ENCODE results near the gene MUC3A.

DNA sequence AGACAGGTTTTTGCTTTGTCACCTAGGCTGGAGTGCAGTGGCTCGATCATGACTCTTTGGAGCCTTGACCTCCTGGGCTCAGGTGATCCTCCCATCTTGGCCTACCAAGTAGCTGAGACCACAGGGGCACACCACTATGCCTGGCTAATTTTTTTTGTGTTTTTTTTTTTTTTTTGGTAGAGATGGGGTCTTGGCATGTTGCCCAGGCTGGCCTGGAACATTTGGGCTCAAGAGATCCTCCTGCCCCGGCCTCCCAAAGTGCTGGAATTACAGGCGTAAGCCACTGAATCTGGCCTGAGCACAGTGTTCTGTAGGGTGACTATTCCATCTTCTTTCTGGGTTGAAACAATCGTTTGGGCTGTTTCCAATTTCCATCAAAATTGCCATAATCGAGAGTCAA is 1.5 kb upstream of the MUC3A start:
- no peak for TF ChIP-seq EP300 (IDR thresholded peaks at IDR 0.05)
- TF ChIP-seq, protein P1, sequence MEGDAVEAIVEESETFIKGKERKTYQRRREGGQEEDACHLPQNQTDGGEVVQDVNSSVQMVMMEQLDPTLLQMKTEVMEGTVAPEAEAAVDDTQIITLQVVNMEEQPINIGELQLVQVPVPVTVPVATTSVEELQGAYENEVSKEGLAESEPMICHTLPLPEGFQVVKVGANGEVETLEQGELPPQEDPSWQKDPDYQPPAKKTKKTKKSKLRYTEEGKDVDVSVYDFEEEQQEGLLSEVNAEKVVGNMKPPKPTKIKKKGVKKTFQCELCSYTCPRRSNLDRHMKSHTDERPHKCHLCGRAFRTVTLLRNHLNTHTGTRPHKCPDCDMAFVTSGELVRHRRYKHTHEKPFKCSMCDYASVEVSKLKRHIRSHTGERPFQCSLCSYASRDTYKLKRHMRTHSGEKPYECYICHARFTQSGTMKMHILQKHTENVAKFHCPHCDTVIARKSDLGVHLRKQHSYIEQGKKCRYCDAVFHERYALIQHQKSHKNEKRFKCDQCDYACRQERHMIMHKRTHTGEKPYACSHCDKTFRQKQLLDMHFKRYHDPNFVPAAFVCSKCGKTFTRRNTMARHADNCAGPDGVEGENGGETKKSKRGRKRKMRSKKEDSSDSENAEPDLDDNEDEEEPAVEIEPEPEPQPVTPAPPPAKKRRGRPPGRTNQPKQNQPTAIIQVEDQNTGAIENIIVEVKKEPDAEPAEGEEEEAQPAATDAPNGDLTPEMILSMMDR (IDR thresholded peaks at IDR 0.05) = no peak
